ENCODE results near the gene DNAJC28. TPM values are rescaled to one million over a fixed set of nuclear protein-coding genes. Genes with fewer than 3 reads are reported as not detected.

The DNAJC28 gene
- total RNA-seq, 1 donor from 2014 or later: 2.8 TPM

Other genes with a start within 250 kb of the DNAJC28 start
- 31.2 TPM for gene IL10RB, start 225.3 kb downstream of the DNAJC28 start, total RNA-seq
- gene IFNAR1, start 166.7 kb downstream of the DNAJC28 start, total RNA-seq: 59.0 TPM
- 61.3 TPM for gene IFNGR2, start 88.3 kb downstream of the DNAJC28 start, total RNA-seq
- gene TMEM50B, start 11.7 kb downstream of the DNAJC28 start, total RNA-seq: 95.0 TPM
- 51.9 TPM for gene GART, start 50.4 kb upstream of the DNAJC28 start, total RNA-seq
- gene SON, start 51.3 kb upstream of the DNAJC28 start, total RNA-seq: 257 TPM
- gene DONSON, start 97.0 kb upstream of the DNAJC28 start, total RNA-seq: 10.1 TPM
- 29.1 TPM for gene CRYZL1, start 150.0 kb upstream of the DNAJC28 start, total RNA-seq
- gene ITSN1, start 150.8 kb upstream of the DNAJC28 start, total RNA-seq: 48.0 TPM